ENCODE results near the gene ATP13A5. TPM values are rescaled to one million over a fixed set of nuclear protein-coding genes. Genes with fewer than 3 reads are reported as not detected.

Gene ATP13A5
- total RNA-seq, 6 experiments from 2014 or later = not detected

GRCh38 chr3:193225302-193226125, 153.0 kb downstream of the ATP13A5 start:
- no peak for TF ChIP-seq POLR2A (IDR thresholded peaks at IDR 0.05)
- no peak for TF ChIP-seq CTCF (IDR thresholded peaks at IDR 0.05)
- Histone ChIP-seq H3K4me1 (no peaks in the 10 kb centered on the region), H3K9me3 (no peaks in the 10 kb centered on the region), H3K36me3 (no peaks in the 10 kb centered on the region), H3K4me3 (no peak overlapping the region), H3K27ac (no peak overlapping the region), H3K27me3 (no peaks in the 10 kb centered on the region)
- 70% methylated on average over 6 of the region's 6 CpGs for WGBS (ENCODE audit: insufficient coverage, low coverage, low lambda C conversion rate, missing lambda C conversion rate)
- no peak for ATAC-seq
- intact Hi-C loops (cut with DNase I) = no loop called here
- DNase-seq = no peak

Other genes with a start within 250 kb of the ATP13A5 start
- under 1 TPM in 1 of 6 experiments, not detected in 5; 0.31 TPM for gene PLAAT1, start 137.5 kb downstream of the ATP13A5 start, total RNA-seq
- 1 to 10 TPM in 2 of 6 experiments, under 1 TPM in 4; 0.06 to 1.3 (median 0.61) TPM for gene ATP13A4, start 176.1 kb upstream of the ATP13A5 start, total RNA-seq
- 10 to 100 TPM; 29.2 to 45.5 (median 31.6) TPM for gene OPA1, start 214.5 kb upstream of the ATP13A5 start, total RNA-seq